Limb (tissue), 2 donors: ENCODE data around the gene FRMD4A.
"Not testable (repeated sequence)": the region's sequence is repeated elsewhere in the genome, so short reads cannot be mapped to it uniquely, and the experiment has no call there.

Experiments
- DNase-seq, 2 donors: peaks; one replicate each; pipeline ENCODE4 v3.0.0-alpha.2; 2016; ENCODE audit errors: extremely low spot score in 2 of 2

Gene FRMD4A

GRCh38 chr10:13859979-13860654 is 470.6 kb downstream of the FRMD4A start:
- no peak for DNase-seq

GRCh38 chr10:13858709-13859108 is 472.0 kb downstream of the FRMD4A start:
- DNase-seq, result no peak

GRCh38 chr10:13857451-13857850 is 473.3 kb downstream of the FRMD4A start:
- DNase-seq, result no peak

- no peak for DNase-seq
These were observed 476.9 kb downstream of the FRMD4A start for GRCh38 chr10:13853854-13854253.

- no peak for DNase-seq
These were observed 477.9 kb downstream of the FRMD4A start for GRCh38 chr10:13852872-13853271.

GRCh38 chr10:13851906-13852305 is 478.8 kb downstream of the FRMD4A start:
- no peak for DNase-seq

DNA sequence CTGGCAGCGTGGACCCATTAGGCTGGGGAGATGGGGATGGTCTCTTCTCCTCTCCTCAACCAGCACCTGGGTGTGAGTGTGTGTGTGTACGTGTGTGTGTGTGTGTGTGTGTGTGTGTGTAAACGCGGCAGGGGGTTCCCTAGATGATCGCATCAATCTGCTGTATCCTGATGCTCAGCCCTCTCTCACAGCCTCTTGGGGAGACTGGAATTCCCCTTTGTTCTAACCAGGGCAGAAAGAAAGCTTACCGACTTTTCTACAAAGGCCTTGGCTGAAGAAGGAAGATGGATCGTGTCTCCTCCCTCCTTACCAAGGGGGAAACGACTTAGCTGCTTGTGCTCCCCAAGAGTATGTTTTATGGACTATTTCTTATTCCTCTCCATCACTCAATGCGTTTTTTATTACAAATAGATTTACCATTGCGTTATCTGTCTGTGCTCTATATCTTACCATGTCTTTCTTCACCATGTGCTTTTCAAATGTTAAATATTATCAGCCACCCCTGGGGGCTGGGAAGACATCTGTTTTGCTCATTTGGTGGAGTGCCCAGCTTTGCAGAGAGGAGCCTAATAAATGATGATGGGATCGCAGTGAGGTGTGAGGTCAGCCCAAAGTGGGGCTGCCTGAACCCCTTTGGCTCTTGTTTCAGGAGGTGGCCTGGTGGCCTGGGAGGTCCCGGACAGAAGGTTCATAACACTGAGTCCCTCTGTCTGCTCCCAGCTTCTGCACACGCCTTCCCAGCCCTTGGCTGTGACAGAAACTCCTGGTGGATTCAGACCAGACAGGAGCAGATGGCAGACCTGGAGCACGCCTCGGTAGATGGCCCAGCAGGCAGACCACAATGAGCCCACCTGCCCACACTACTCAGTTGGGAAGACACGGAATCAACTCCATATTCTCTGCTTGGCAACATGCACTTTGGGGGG is 481.9 kb downstream of the FRMD4A start:
- peak; percentile 36 to 49 for DNase-seq

GRCh38 chr10:13847201-13847631 is 483.5 kb downstream of the FRMD4A start:
- DNase-seq, result no peak

GRCh38 chr10:13845897-13846296 is 484.8 kb downstream of the FRMD4A start:
- no peak for DNase-seq

DNA sequence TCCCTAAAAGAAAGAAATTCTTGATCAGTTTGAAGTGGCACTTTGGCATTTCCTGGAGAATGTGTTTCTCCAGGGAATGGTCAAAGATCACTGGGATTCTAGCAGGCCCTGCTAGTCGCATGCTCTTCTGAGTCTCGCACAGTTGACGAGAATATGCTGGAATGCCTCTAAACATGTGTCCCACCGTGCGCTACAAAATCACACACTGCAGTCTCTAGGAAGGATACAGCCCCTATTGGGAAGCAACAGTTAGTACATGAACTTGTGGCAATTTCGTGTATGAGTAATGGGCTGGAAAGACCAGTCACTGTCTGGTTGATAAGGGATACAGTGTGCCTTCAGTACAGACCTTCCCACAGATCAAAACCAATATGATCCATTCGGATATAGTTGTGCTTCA is 486.1 kb downstream of the FRMD4A start:
- no peak for DNase-seq

DNA sequence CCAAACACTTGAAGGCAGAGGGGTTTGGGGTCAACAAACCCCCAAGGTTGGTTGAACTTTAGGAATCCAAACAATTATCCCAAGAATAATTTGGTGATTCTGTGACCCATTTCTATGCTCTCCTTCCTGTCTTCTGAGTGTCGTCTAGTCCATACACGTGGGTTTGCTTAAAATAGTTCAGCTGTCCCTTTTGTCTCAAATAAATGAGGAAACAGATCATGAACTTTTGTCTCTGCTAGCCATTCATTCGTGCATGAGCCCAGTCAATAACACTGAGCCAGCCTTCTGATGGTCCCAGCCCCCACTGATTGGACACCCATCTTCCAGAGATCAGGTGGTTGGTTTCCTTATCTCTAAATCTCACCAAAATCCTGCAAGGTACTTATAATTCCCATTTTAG is 488.6 kb downstream of the FRMD4A start:
- DNase-seq, result no peak

DNA sequence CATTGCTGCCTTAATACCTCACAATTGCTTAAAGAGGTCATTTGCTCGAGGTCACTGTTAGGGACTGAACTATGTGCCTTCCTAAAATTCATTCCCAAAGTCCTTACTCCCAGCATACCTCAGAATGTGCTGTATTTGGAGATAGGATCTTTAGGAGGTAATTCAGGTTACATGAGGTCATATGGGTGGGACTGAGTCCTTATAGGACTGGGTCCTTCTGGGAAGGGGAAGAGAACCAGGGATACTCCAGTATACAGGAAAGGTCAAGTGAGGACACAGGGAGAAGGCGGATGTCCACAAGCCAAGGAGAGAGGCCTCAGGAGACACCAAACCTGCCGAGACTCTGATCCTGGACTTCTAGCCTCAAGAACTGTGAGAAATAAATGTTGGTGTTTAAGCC is 490.7 kb downstream of the FRMD4A start:
- no peak for DNase-seq

- DNase-seq, result no peak
These were observed 491.2 kb downstream of the FRMD4A start for GRCh38 chr10:13839430-13839990.

DNA sequence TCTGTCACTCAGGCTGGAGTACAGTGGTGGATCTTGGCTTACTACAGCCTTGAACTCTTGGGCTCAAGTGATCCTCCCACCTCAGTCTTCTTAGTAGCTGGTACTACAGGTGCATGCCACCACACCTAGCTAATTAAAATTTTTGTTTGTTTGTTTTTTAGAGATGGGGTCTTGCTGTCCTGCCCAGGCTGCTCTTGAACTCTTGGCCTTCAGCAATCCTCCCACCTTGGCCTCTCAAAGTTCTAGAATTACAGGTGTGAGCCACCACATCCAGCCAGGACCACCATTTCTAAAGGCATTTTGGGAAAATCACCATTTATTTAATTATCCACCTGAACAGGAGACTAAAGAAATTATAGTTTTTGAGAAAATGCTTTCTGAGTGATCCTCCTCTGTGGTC is 491.7 kb downstream of the FRMD4A start:
- no peak for DNase-seq

DNA sequence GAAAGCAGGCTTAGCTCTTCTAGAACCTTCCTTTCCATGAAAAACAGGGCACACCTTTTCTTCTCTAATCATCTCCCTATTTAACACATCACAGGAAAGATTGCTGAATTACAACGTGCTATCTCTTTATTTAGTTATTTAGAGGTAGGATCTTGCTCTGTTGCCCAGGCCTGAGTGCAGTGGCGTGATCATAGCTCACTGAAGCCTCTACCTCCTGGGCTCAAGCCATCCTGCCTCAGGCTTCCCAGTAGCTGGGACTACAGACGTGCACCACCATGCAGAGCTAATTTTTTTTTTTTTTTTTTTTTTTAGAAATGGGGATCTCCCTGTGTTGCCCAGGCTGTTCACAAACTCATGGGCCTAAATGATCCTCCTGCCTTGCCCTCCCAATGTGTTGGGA is 492.8 kb downstream of the FRMD4A start:
- DNase-seq, result no peak

DNA sequence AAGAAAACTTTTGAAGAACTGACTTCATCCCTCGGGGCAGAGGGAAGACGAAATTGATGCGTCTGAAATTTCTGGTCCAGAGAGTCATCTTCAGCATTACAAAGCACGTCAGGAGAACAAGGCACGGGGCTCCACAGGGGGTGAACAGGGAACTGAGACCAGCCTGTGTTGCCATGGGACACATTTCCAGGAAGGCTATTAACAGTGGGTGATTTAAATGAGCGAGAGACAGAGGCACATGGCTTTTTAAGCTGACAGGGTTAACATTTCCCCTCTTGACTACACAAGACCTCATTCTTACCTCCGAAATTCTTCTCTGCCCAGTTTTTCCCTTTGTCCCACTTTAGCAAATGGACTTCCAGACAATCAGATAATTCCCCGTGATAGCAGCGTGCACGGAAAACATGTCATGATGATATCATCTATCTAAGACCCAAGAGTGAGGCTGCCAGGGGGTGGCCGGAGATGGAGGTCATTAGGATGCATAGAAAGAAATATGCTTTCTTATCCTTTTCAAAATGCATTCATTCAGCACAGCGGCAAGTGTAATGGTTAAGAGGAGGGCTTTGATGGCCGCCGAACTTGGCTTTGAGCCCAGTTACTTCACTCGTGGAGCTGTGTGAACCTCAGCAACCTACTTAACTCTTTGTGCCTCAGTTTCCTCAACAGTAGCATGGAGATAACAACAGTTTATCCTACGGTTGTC is 496.0 kb downstream of the FRMD4A start:
- peak; percentile 51 to 58 for DNase-seq

DNA sequence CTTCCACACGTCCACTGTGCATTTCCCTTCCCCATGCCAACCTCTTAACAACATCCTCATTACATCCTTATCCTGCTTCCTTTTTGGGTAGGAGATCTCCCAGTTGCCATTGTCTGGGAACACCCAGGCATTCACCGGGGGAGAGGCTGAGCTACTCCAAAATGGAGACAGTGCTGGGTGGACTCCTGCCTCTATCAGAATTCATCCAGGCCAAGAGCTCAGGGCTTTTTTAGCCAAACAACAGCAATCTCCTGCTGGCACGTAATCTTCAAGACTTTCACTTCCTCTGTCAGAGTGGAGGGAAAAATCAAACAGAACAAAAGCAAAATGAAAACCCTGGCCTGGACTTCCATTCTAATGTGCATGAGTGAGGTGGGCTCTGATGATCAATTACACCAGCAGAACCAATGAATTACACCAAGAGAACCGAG is 499.0 kb downstream of the FRMD4A start:
- DNase-seq, result no peak

GRCh38 chr10:13830385-13830784 is 500.3 kb downstream of the FRMD4A start:
- DNase-seq, result no peak

GRCh38 chr10:13829790-13830189 is 500.9 kb downstream of the FRMD4A start:
- DNase-seq, result no peak

- DNase-seq, result not testable (repeated sequence)
These were observed 502.4 kb downstream of the FRMD4A start for GRCh38 chr10:13828284-13828683.

- DNase-seq, result peak in 1 of 2 donors; percentile 43
These were observed 503.5 kb downstream of the FRMD4A start for GRCh38 chr10:13827076-13827797.
